HL-60 (cell line): ENCODE measurements around the gene XPA.

Experiments
- POLR2AphosphoS5 ChIP-seq: IDR thresholded peaks from 2 replicates; pipeline ENCODE4 v1.6.1; 2012; ENCODE audit warnings: low read depth
- TF ChIP-seq, protein P1 (sequence below): IDR thresholded peaks from one replicate; pipeline ENCODE4 v1.5.1; 2011; ENCODE audit warnings: low read length, control low read depth, inconsistent platforms; ENCODE audit not compliant: insufficient read depth

DNA sequence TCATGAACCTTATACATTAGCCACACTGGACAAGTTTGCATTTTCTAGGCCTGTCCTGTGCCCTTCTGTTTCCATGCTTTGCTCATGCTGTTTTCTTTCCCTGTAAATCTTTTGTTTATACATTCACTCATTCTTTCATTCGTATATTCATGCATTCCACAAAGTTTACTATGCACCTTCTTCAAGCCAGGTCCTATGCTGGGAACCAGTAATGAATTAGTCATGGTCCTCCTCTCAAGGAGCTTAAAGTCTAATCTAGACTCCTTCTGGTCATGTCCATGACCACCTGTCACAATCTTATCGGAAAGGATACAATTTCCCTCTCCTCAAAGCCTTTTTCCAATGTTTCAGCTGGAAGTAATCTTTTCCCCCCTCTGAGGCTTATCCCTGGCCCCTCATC lies 9.1 kb upstream of the XPA start:
- no peak for TF ChIP-seq POLR2AphosphoS5
- TF ChIP-seq, protein P1, sequence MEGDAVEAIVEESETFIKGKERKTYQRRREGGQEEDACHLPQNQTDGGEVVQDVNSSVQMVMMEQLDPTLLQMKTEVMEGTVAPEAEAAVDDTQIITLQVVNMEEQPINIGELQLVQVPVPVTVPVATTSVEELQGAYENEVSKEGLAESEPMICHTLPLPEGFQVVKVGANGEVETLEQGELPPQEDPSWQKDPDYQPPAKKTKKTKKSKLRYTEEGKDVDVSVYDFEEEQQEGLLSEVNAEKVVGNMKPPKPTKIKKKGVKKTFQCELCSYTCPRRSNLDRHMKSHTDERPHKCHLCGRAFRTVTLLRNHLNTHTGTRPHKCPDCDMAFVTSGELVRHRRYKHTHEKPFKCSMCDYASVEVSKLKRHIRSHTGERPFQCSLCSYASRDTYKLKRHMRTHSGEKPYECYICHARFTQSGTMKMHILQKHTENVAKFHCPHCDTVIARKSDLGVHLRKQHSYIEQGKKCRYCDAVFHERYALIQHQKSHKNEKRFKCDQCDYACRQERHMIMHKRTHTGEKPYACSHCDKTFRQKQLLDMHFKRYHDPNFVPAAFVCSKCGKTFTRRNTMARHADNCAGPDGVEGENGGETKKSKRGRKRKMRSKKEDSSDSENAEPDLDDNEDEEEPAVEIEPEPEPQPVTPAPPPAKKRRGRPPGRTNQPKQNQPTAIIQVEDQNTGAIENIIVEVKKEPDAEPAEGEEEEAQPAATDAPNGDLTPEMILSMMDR: no peak
